HepG2 (cell line): ENCODE data around the gene CIB1. TPM values are rescaled to one million over a fixed set of nuclear protein-coding genes. Genes with fewer than 3 reads are reported as not detected.

Experiments used
- BCL6 ChIP-seq: IDR thresholded peaks from 2 replicates; pipeline ENCODE4 v1.6.1; 2016; ENCODE audit warnings: missing genetic modification reagents, missing compliant biosample characterization
- EED ChIP-seq: sonication (generic); formaldehyde crosslinking; IDR thresholded peaks from 2 replicates; pipeline ENCODE4 v1.5.0; 2020; ENCODE audit warnings: mild to moderate bottlenecking, missing genetic modification reagents
- ELF1 ChIP-seq: sonication (generic); formaldehyde crosslinking; IDR thresholded peaks from 2 replicates; pipeline ENCODE4 v1.4.0; 2020; ENCODE audit warnings: missing genetic modification reagents
- FOXM1 ChIP-seq: sonication (generic); formaldehyde crosslinking; IDR thresholded peaks from 2 replicates; pipeline ENCODE4 v1.5.0; 2020; ENCODE audit warnings: missing genetic modification reagents
- FOXO4 ChIP-seq: sonication (generic); formaldehyde crosslinking; conservative IDR thresholded peaks from 2 replicates; pipeline ENCODE4 v1.8.1; 2023; ENCODE audit warnings: missing genetic modification reagents
- KDM3A ChIP-seq: IDR thresholded peaks from 2 replicates; pipeline ENCODE4 v1.6.1; 2018; ENCODE audit warnings: low read depth, missing compliant biosample characterization
- MXD3 ChIP-seq: IDR thresholded peaks from 2 replicates; pipeline ENCODE4 v1.6.1; 2016; ENCODE audit warnings: mild to moderate bottlenecking, missing biosample characterization, missing genetic modification reagents
- NPAS2 ChIP-seq: sonication (generic); formaldehyde crosslinking; IDR thresholded peaks from 2 replicates; pipeline ENCODE4 v1.8.0; 2022; ENCODE audit warnings: mild to moderate bottlenecking, missing genetic modification reagents, borderline replicate concordance
- NR2C2 ChIP-seq: sonication (generic); formaldehyde crosslinking; IDR thresholded peaks from 2 replicates; pipeline ENCODE4 v1.4.0; 2020; ENCODE audit warnings: missing genetic modification reagents, mild to moderate bottlenecking, moderate library complexity, borderline replicate concordance
- ONECUT2 ChIP-seq: sonication (generic); formaldehyde crosslinking; IDR thresholded peaks from 2 replicates; pipeline ENCODE4 v1.4.0; 2020; ENCODE audit warnings: missing genetic modification reagents
- POLR2G ChIP-seq: fragments of 200-400 bp; formaldehyde crosslinking; IDR thresholded peaks from 2 replicates; pipeline ENCODE4 v1.6.1; 2018; ENCODE audit warnings: mild to moderate bottlenecking, low read depth, low read length, moderate library complexity
- RNF2 ChIP-seq: fragments of 450-650 bp; conservative IDR thresholded peaks from 2 replicates; pipeline ENCODE4 v1.6.1; 2016; ENCODE audit warnings: low read depth
- SOX13 ChIP-seq, 3 experiments: fragments of 450-650 bp in 1 of 3; sonication (generic) in 1 of 3; formaldehyde crosslinking in 1 of 3; IDR thresholded peaks in 2 of 3; conservative IDR thresholded peaks in 1 of 3; 2 replicates each; pipeline versions ENCODE4 v1.5.0 to v1.6.1; 2016 to 2020; ENCODE audit warnings: antibody characterized with exemption in 1 of 3, mild to moderate bottlenecking in 1 of 3, missing compliant biosample characterization in 1 of 3, missing genetic modification reagents in 1 of 3, moderate library complexity in 1 of 3
- SSRP1 ChIP-seq: IDR thresholded peaks from 2 replicates; pipeline ENCODE4 v1.6.1; 2016; ENCODE audit warnings: control low read depth
- ZNF10 ChIP-seq: sonication (generic); formaldehyde crosslinking; IDR thresholded peaks from 2 replicates; pipeline ENCODE4 v1.4.0; 2020; ENCODE audit warnings: mild to moderate bottlenecking, low read depth, missing genetic modification reagents, borderline replicate concordance
- ZNF17 ChIP-seq: sonication (generic); formaldehyde crosslinking; IDR thresholded peaks from 2 replicates; pipeline ENCODE4 v1.5.0; 2020; ENCODE audit warnings: mild to moderate bottlenecking, missing genetic modification reagents
- ZNF18 ChIP-seq: sonication (generic); formaldehyde crosslinking; IDR thresholded peaks from 2 replicates; pipeline ENCODE4 v1.8.0; 2022; ENCODE audit warnings: mild to moderate bottlenecking, missing genetic modification reagents; ENCODE audit not compliant: insufficient replicate concordance
- ZNF281 ChIP-seq: sonication (generic); formaldehyde crosslinking; IDR thresholded peaks from 2 replicates; pipeline ENCODE4 v1.4.0; 2020; ENCODE audit warnings: missing genetic modification reagents, borderline replicate concordance
- ZNF556 ChIP-seq: sonication (generic); formaldehyde crosslinking; IDR thresholded peaks from 2 replicates; pipeline ENCODE4 v1.4.0; 2020; ENCODE audit warnings: mild to moderate bottlenecking, missing genetic modification reagents, borderline replicate concordance
- ZNF607 ChIP-seq: sonication (generic); formaldehyde crosslinking; IDR thresholded peaks from 2 replicates; pipeline ENCODE4 v1.5.1; 2020; ENCODE audit warnings: missing genetic modification reagents, mild to moderate bottlenecking, borderline replicate concordance
- ZNF629 ChIP-seq: sonication (generic); formaldehyde crosslinking; conservative IDR thresholded peaks from 2 replicates; pipeline ENCODE4 v1.5.0; 2020; ENCODE audit warnings: missing genetic modification reagents
- ZNF784 ChIP-seq: sonication (generic); formaldehyde crosslinking; IDR thresholded peaks from 2 replicates; pipeline ENCODE4 v1.5.1; 2020; ENCODE audit warnings: missing genetic modification reagents, mild to moderate bottlenecking, borderline replicate concordance
- polyA plus RNA-seq, 8 experiments: library from polyadenylated mRNA; depleted of rRNA in 3 of 8; stranded (reverse) in 7 of 8; unstranded in 1 of 8; fragments of >200 nt; fragmentation: Illumina TruSeq in 4 of 8; extraction: Trizol in 4 of 8; gene quantifications; 2 replicates each; pipeline versions ENCODE4 v1.2.1 to v1.2.3, GENCODE V29; 2011 to 2016; ENCODE audit warnings: low read depth in 4 of 8, missing spikeins in 1 of 8, mixed read lengths in 1 of 8; ENCODE audit not compliant: insufficient read depth in 1 of 8
- total RNA-seq, 5 experiments: library from RNA; depleted of rRNA; stranded (reverse); fragments of >200 nt; fragmentation: Illumina TruSeq; extraction: Trizol; gene quantifications; 2 replicates each; pipeline ENCODE4 v1.2.3, GENCODE V29; 2016; ENCODE audit warnings: low read depth in 1 of 5

The CIB1 gene
- total and polyA plus RNA-seq, 2 of the 13 experiments (the other 11 are each of a cell fraction or from before 2014, with no cell fraction given) = 38.7 to 72.7 TPM

GRCh38 chr15:90233387-90234095 lies at the start of gene CIB1 (continued):
- TF ChIP-seq ELF1 (CRISPR knock-in tag) (peak; percentile 62; the same call in 1 of the 2 replicates), EED (CRISPR knock-in tag) (peak; percentile 84; the same call in 1 of the 2 replicates), FOXO4 (CRISPR knock-in tag) (no peak), NR2C2 (peak; percentile 59; the same call in 1 of the 2 replicates), SSRP1 (CRISPR knock-in tag) (no peak), POLR2G (peak; percentile 80; the same call in 1 of the 2 replicates), KDM3A (no peak), ZNF18 (CRISPR knock-in tag) (no peak), ZNF607 (peak; percentile 65; the same call in 1 of the 2 replicates), ZNF556 (CRISPR knock-in tag) (peak; percentile 39; the same call in 1 of the 2 replicates), ONECUT2 (CRISPR knock-in tag) (no peak), ZNF10 (no peak), NPAS2 (CRISPR knock-in tag) (no peak), ZNF629 (CRISPR knock-in tag) (no peak), ZNF281 (no peak), ZNF784 (CRISPR knock-in tag) (peak; percentile 63), FOXM1 (CRISPR knock-in tag) (no peak), MXD3 (CRISPR knock-in tag) (peak; percentile 46; the same call in 1 of the 2 replicates), RNF2 (peak; percentile 36; the same call in 1 of the 2 replicates), BCL6 (peak; percentile 74), ZNF17 (no peak), SOX13 (IDR thresholded peaks at IDR 0.05) (no peak), SOX13 (CRISPR knock-in tag; conservative IDR thresholded peaks at IDR 0.05 in 1 of 2, IDR thresholded peaks at IDR 0.05 in 1 of 2) (no peak)
